CD4-positive, CD25-positive, alpha-beta regulatory T cell (primary cell): ENCODE data around the gene KCNQ1OT1. TPM values are rescaled to one million over a fixed set of nuclear protein-coding genes. Genes with fewer than 3 reads are reported as not detected.
A peak's percentile ranks its signal among the peaks of the same experiment; 100 is the strongest.

ENCODE experiments used
- ATAC-seq, 2 donors: fragments of 150-1000 bp; cut with Tn5 transposase; one replicate each; pipeline ENCODE4 v1.10.0; 2021; ENCODE audit warnings: low read depth in 2 of 2, moderate number of reproducible peaks in 2 of 2, moderate library complexity in 1 of 2
- DNase-seq, 3 donors: peaks; one replicate each; pipeline versions ENCODE4 v3.0.0 to v3.0.0-alpha.2; 2012 to 2022; ENCODE audit warnings: mixed read lengths in 1 of 3
- H3K27ac ChIP-seq: one replicate; pipeline ENCODE4 v1.7.0; 2013; ENCODE audit warnings: mild to moderate bottlenecking, low read length; ENCODE audit not compliant: insufficient read depth, poor library complexity, severe bottlenecking
- H3K27me3 ChIP-seq: one replicate; pipeline ENCODE4 v1.7.0; 2013; ENCODE audit warnings: low read length; ENCODE audit not compliant: control insufficient read depth, insufficient read depth
- H3K36me3 ChIP-seq: one replicate; pipeline ENCODE4 v1.7.0; 2013; ENCODE audit warnings: mild to moderate bottlenecking, low read length, moderate library complexity; ENCODE audit not compliant: control insufficient read depth, insufficient read depth
- H3K4me1 ChIP-seq: 2 replicates; pipeline ENCODE4 v1.7.0; 2013; ENCODE audit warnings: mild to moderate bottlenecking, low read length; ENCODE audit not compliant: insufficient read depth, control insufficient read depth, poor library complexity, severe bottlenecking
- H3K4me3 ChIP-seq: one replicate; pipeline ENCODE4 v1.7.0; 2013; ENCODE audit warnings: low read depth, mild to moderate bottlenecking, low read length, moderate library complexity
- H3K9me3 ChIP-seq, 2 experiments: 1 replicate in 1 of 2; 2 replicates in 1 of 2; pipeline ENCODE4 v1.7.0; 2013; ENCODE audit warnings: low read length in 2 of 2, mild to moderate bottlenecking in 1 of 2, moderate library complexity in 1 of 2; ENCODE audit not compliant: control insufficient read depth in 2 of 2
- H3K27ac Mint-ChIP-seq, 3 donors: one replicate each; pipeline ENCODE4 v1.8.0; 2020 to 2022; ENCODE audit warnings: mild to moderate bottlenecking in 3 of 3, mixed read lengths in 3 of 3, moderate library complexity in 2 of 3
- H3K27me3 Mint-ChIP-seq: one replicate; pipeline ENCODE4 v1.8.0; 2022; ENCODE audit warnings: mild to moderate bottlenecking, mixed read lengths
- H3K36me3 Mint-ChIP-seq: one replicate; pipeline ENCODE4 v1.8.0; 2020; ENCODE audit warnings: mixed read lengths
- H3K4me1 Mint-ChIP-seq, 4 donors: one replicate each; pipeline ENCODE4 v1.8.0; 2020 to 2022; ENCODE audit warnings: mixed read lengths in 4 of 4, mild to moderate bottlenecking in 1 of 4
- H3K4me3 Mint-ChIP-seq, 4 donors: one replicate each; pipeline ENCODE4 v1.8.0; 2020 to 2022; ENCODE audit warnings: mild to moderate bottlenecking in 4 of 4, mixed read lengths in 4 of 4, moderate library complexity in 3 of 4
- H3K9me3 Mint-ChIP-seq, 7 donors: one replicate each; pipeline ENCODE4 v1.8.0; 2020 to 2022; ENCODE audit warnings: mixed read lengths in 7 of 7, mild to moderate bottlenecking in 3 of 7, moderate library complexity in 2 of 7
- polyA plus RNA-seq, 4 donors: library from polyadenylated mRNA; unstranded; fragments of 300-500 nt; fragmentation: Illumina TruSeq; gene quantifications; one replicate each; pipeline ENCODE4 v1.2.3, GENCODE V29; 2021
- total RNA-seq: library from RNA; stranded (reverse); gene quantifications from one replicate; pipeline ENCODE4 v1.2.3, GENCODE V29; 2022

The KCNQ1OT1 gene
- total and polyA plus RNA-seq, 5 donors from 2014 or later: 0.01 to 0.72 (median 0.07) TPM

DNA sequence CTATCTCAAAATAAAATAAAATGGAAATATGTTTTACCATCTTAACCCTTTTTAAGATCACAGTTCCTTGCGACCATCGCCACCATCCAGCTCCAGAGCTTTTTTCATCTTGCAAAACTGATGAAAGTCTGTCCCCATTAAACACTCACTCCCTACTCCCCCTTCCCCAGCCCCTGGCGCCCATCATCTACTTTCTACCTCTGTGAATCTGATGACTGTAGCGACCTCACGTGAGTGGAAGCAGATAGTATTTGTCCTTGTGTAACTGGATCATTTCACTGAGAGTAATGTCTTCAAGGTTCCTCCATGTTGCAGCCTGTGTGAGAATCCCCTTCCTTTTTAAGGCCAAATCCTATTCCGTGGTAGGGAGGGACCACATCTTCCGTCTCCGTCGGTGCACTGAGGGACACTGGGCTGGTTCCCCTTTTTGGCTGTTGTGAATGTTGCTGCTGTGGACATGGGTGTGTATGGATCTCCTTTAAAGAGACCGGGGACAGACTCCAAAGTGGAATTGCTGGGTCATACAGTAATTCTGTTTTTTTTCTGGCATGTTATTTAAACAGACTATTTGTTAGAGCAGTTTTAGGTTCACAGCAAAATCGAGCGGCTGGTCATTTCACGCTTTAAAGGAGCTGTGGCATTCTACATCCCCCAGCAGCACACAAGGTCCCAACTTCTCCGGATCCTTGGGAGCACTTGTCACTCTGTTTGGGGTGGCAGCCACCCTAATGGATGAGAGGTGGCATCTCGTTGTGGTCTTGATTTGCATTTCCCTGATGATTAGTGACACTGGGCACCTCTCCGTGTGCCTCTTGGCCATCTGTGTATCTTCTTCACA lies 135.0 kb downstream of the KCNQ1OT1 start:
- no peak for ATAC-seq
- H3K9me3 ChIP-seq: no peaks in the 10 kb centered on the region
- H3K27ac ChIP-seq: no peak overlapping the region
- no peak overlapping the region for H3K4me3 ChIP-seq
- DNase-seq: no peak
- H3K27me3 ChIP-seq: no peaks in the 10 kb centered on the region
- peaks cover 0 to 8% (median 5%) of the 10 kb centered on the region in 4 donors for H3K4me1 Mint-ChIP-seq
- H3K36me3 Mint-ChIP-seq: peaks cover 4% of the 10 kb centered on the region
- H3K36me3 ChIP-seq: no peaks in the 10 kb centered on the region
- H3K4me1 ChIP-seq: no peaks in the 10 kb centered on the region
- no peak overlapping the region for H3K4me3 Mint-ChIP-seq
- no peaks in the 10 kb centered on the region for H3K27me3 Mint-ChIP-seq
- H3K27ac Mint-ChIP-seq: peak overlapping the region in 1 of 3 donors; percentile 23
- H3K9me3 Mint-ChIP-seq: peaks cover 0 to 2% (median 0%) of the 10 kb centered on the region in 7 donors

GRCh38 chr11:2564008-2564530 lies 135.7 kb downstream of the KCNQ1OT1 start:
- H3K36me3 Mint-ChIP-seq: peaks cover 4% of the 10 kb centered on the region
- Histone ChIP-seq H3K36me3 (no peaks in the 10 kb centered on the region), H3K9me3 (no peaks in the 10 kb centered on the region), H3K27ac (no peak overlapping the region), H3K4me1 (no peaks in the 10 kb centered on the region), H3K4me3 (no peak overlapping the region), H3K27me3 (no peaks in the 10 kb centered on the region)
- no peaks in the 10 kb centered on the region for H3K27me3 Mint-ChIP-seq
- DNase-seq (no peak), ATAC-seq (no peak)
- H3K9me3 Mint-ChIP-seq: peaks cover 0 to 2% (median 0%) of the 10 kb centered on the region in 7 donors
- H3K4me3 Mint-ChIP-seq: no peak overlapping the region
- peak overlapping the region in 2 of 3 donors; percentile 21 to 62 for H3K27ac Mint-ChIP-seq
- peaks cover 0 to 6% (median 5%) of the 10 kb centered on the region in 4 donors for H3K4me1 Mint-ChIP-seq

- Mint-ChIP-seq H3K9me3 (peaks cover 0 to 2% (median 0%) of the 10 kb centered on the region in 7 donors), H3K27me3 (no peaks in the 10 kb centered on the region), H3K36me3 (peaks cover 4% of the 10 kb centered on the region), H3K27ac (peak overlapping the region in 1 of 3 donors; percentile 38), H3K4me3 (no peak overlapping the region), H3K4me1 (peaks cover 0 to 6% (median 5%) of the 10 kb centered on the region in 4 donors)
- no peaks in the 10 kb centered on the region for H3K4me1 ChIP-seq
- H3K9me3 ChIP-seq: no peaks in the 10 kb centered on the region
- H3K27me3 ChIP-seq: no peaks in the 10 kb centered on the region
- H3K36me3 ChIP-seq: no peaks in the 10 kb centered on the region
- no peak for DNase-seq
- no peak for ATAC-seq
- H3K27ac ChIP-seq: no peak overlapping the region
- H3K4me3 ChIP-seq: no peak overlapping the region
These were observed 136.4 kb downstream of the KCNQ1OT1 start for GRCh38 chr11:2563213-2564007.

GRCh38 chr11:2562890-2563212 lies 136.9 kb downstream of the KCNQ1OT1 start:
- no peak overlapping the region for H3K4me3 ChIP-seq
- H3K36me3 Mint-ChIP-seq: peaks cover 4% of the 10 kb centered on the region
- H3K27ac ChIP-seq: no peak overlapping the region
- H3K27me3 Mint-ChIP-seq: no peaks in the 10 kb centered on the region
- H3K27ac Mint-ChIP-seq: no peak overlapping the region
- H3K4me1 ChIP-seq: no peaks in the 10 kb centered on the region
- H3K27me3 ChIP-seq: no peaks in the 10 kb centered on the region
- no peak for DNase-seq
- peaks cover 0 to 2% (median 0%) of the 10 kb centered on the region in 7 donors for H3K9me3 Mint-ChIP-seq
- no peak overlapping the region for H3K4me3 Mint-ChIP-seq
- no peaks in the 10 kb centered on the region for H3K36me3 ChIP-seq
- no peaks in the 10 kb centered on the region for H3K9me3 ChIP-seq
- no peak for ATAC-seq
- peaks cover 0 to 6% (median 5%) of the 10 kb centered on the region in 4 donors for H3K4me1 Mint-ChIP-seq

- no peaks in the 10 kb centered on the region for H3K27me3 ChIP-seq
- H3K27ac Mint-ChIP-seq: no peak overlapping the region
- H3K4me1 Mint-ChIP-seq: peaks cover 0 to 6% (median 5%) of the 10 kb centered on the region in 4 donors
- DNase-seq: no peak
- H3K9me3 ChIP-seq: no peaks in the 10 kb centered on the region
- H3K27me3 Mint-ChIP-seq: no peaks in the 10 kb centered on the region
- no peaks in the 10 kb centered on the region for H3K4me1 ChIP-seq
- H3K36me3 ChIP-seq: no peaks in the 10 kb centered on the region
- no peak for ATAC-seq
- no peak overlapping the region for H3K4me3 Mint-ChIP-seq
- H3K9me3 Mint-ChIP-seq: peaks cover 0 to 2% (median 0%) of the 10 kb centered on the region in 7 donors
- H3K27ac ChIP-seq: no peak overlapping the region
- H3K36me3 Mint-ChIP-seq: peaks cover 4% of the 10 kb centered on the region
- no peak overlapping the region for H3K4me3 ChIP-seq
These were observed 137.9 kb downstream of the KCNQ1OT1 start for GRCh38 chr11:2561696-2562581.

DNA sequence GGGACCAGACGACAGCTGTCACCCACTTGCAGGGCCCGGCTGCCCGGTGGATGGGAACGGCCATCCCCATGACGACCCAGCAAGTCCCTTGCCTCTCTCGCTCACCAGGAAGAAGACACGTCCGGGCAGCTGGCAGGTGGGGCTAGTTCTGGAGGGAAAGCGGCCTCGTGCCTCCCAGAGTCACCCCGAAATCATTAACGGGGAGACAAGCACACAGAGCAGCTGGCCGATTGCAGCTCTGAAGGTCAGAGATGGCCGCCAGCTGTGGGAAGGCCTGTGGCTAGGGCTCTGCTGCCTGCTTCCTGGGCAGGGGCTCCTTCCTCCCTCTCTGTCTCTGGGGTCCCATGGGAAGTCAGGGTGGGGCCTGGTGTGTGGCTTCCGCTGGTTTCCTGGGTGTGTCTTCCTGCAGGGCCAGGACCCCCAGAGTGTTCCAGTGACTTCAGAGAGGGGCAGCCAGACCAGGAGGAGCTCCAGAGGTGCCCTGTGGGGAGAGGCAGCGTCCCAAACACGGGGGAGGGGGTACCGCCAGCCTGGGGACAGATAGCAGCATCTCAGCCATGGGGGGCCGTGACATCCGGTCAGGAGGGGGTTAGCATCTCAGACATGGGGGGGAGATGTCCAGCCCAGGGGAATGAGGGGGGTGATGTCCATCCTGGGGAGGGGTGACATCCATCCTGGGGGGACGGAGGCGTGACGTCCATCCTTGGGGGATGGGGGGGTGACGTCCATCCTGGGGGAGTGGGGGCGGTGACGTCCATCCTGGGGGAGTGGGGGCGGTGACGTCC lies 140.1 kb downstream of the KCNQ1OT1 start:
- no peaks in the 10 kb centered on the region for H3K4me1 ChIP-seq
- Mint-ChIP-seq H3K36me3 (peaks cover 1% of the 10 kb centered on the region), H3K27me3 (no peaks in the 10 kb centered on the region), H3K4me3 (no peak overlapping the region), H3K9me3 (peaks cover 0 to 2% (median 0%) of the 10 kb centered on the region in 7 donors), H3K4me1 (peaks cover 0 to 10% (median 3%) of the 10 kb centered on the region in 4 donors), H3K27ac (no peak overlapping the region)
- H3K27me3 ChIP-seq: no peaks in the 10 kb centered on the region
- DNase-seq: no peak
- H3K9me3 ChIP-seq: no peaks in the 10 kb centered on the region
- no peaks in the 10 kb centered on the region for H3K36me3 ChIP-seq
- ATAC-seq: no peak
- no peak overlapping the region for H3K4me3 ChIP-seq
- no peak overlapping the region for H3K27ac ChIP-seq
